HepG2 (cell line): ENCODE measurements around the gene NT5DC1. TPM values are rescaled to one million over a fixed set of nuclear protein-coding genes. Genes with fewer than 3 reads are reported as not detected.

ENCODE experiments used
- ATAC-seq: fragments of 200-7000 bp; cut with Tn5 transposase; 3 replicates; pipeline ENCODE4 v1.9.1; 2020; ENCODE audit warnings: mild to moderate bottlenecking, moderate library complexity
- BruUV-seq: library from RNA; stranded (reverse); fragments of 400-500 nt; replicated peaks from 2 replicates; lab custom pipeline; 2021; lab: Mats Ljungman, UMichigan
- CTCF ChIA-PET: fragments of 300-600 bp; formaldehyde crosslinking; extraction: SDS; loops from one replicate; lab custom pipeline; 2021; ENCODE audit warnings: low total read pairs, inconsistent platforms, low intra/inter-chr PET ratio; lab: Yijun Ruan, JAX
- POLR2A ChIA-PET: fragments of 350-600 bp; sonication (Branson Sonifier 250); formaldehyde crosslinking; loops from one replicate; lab custom pipeline; 2020; ENCODE audit warnings: antibody characterized with exemption, inconsistent platforms; lab: Yijun Ruan, JAX
- DNase-seq: peaks from one replicate; pipeline ENCODE4 v3.0.0-alpha.2; 2015; ENCODE audit warnings: low spot score
- FAIRE-seq: peaks from 3 replicates; lab custom pipeline; 2011; peaks lifted over from hg19 to GRCh38; lab: Jason Lieb, UNC
- H2AFZ ChIP-seq: one replicate; pipeline ENCODE4 v1.6.1; 2011; ENCODE audit warnings: low read length, inconsistent platforms
- H3K27ac ChIP-seq: fragments of 300-600 bp; 3 replicates; pipeline ENCODE4 v1.8.0; 2011; ENCODE audit warnings: mixed run types, mild to moderate bottlenecking, mixed read lengths, low read length, inconsistent platforms; ENCODE audit not compliant: insufficient read depth; ENCODE audit errors: extremely low read length
- H3K27me3 ChIP-seq, 2 experiments: fragments of 200-600 bp in 1 of 2; 2 replicates in 1 of 2; 3 replicates in 1 of 2; pipeline versions ENCODE4 v1.6.0 to v1.8.0; 2011; ENCODE audit warnings: low read length in 2 of 2, mild to moderate bottlenecking in 2 of 2, moderate library complexity in 2 of 2, inconsistent platforms in 1 of 2; ENCODE audit not compliant: insufficient read depth in 2 of 2, control insufficient read depth in 1 of 2
- H3K36me3 ChIP-seq, 2 experiments: fragments of 200-600 bp in 1 of 2; replicated peaks in 1 of 2; 2 replicates in 1 of 2; 3 replicates in 1 of 2; pipeline versions ENCODE4 v1.5.1 to v1.8.0; 2011; ENCODE audit warnings: low read length in 2 of 2, inconsistent platforms in 1 of 2; ENCODE audit not compliant: insufficient read depth in 2 of 2, control insufficient read depth in 1 of 2
- H3K4me1 ChIP-seq: 2 replicates; pipeline ENCODE4 v1.5.1; 2012; ENCODE audit warnings: low read length, inconsistent platforms; ENCODE audit not compliant: insufficient read depth
- H3K4me2 ChIP-seq: 2 replicates; pipeline ENCODE4 v1.6.0; 2011; ENCODE audit warnings: low read depth, low read length, inconsistent platforms
- H3K4me3 ChIP-seq, 3 experiments: fragments of 200-600 bp in 1 of 3; sonication (generic), shearing (Covaris generic) in 1 of 3; replicated peaks in 1 of 3; 2 replicates each; pipeline ENCODE4 v1.5.1; 2011 to 2016; ENCODE audit warnings: low read length in 3 of 3, inconsistent platforms in 2 of 3, low read depth in 2 of 3, mild to moderate bottlenecking in 2 of 3, control low read depth in 1 of 3, mixed read lengths in 1 of 3; ENCODE audit not compliant: insufficient read depth in 1 of 3
- H3K79me2 ChIP-seq: one replicate; pipeline ENCODE4 v1.6.1; 2011; ENCODE audit warnings: low read length, inconsistent platforms; ENCODE audit not compliant: insufficient read depth
- H3K9ac ChIP-seq: 2 replicates; pipeline ENCODE4 v1.6.0; 2011; ENCODE audit warnings: mild to moderate bottlenecking, low read depth, low read length, inconsistent platforms; ENCODE audit not compliant: insufficient read depth
- H3K9me3 ChIP-seq: 2 replicates; pipeline ENCODE4 v1.5.1; 2012; ENCODE audit warnings: mild to moderate bottlenecking, low read length
- H4K20me1 ChIP-seq: 2 replicates; pipeline ENCODE4 v1.6.0; 2011; ENCODE audit warnings: inconsistent platforms, mild to moderate bottlenecking, low read length, moderate library complexity; ENCODE audit not compliant: insufficient read depth
- GABPB1 ChIP-seq: IDR thresholded peaks from 2 replicates; pipeline ENCODE4 v1.6.1; 2016; ENCODE audit warnings: mild to moderate bottlenecking, missing genetic modification reagents, moderate library complexity, missing compliant biosample characterization
- HCFC1 ChIP-seq: fragments of 150-350 bp; IDR thresholded peaks from 2 replicates; pipeline ENCODE4 v1.6.1; 2014; ENCODE audit warnings: low read depth, low read length
- HNRNPL ChIP-seq: fragments of 200-400 bp; formaldehyde crosslinking; IDR thresholded peaks from 2 replicates; pipeline ENCODE4 v1.6.1; 2017; ENCODE audit warnings: mild to moderate bottlenecking, low read depth, low read length
- KIAA2018 ChIP-seq: sonication (generic); formaldehyde crosslinking; IDR thresholded peaks from 2 replicates; pipeline ENCODE4 v1.5.0; 2020; ENCODE audit warnings: mild to moderate bottlenecking, missing genetic modification reagents, borderline replicate concordance
- SMARCC2 ChIP-seq: fragments of 450-650 bp; IDR thresholded peaks from 2 replicates; pipeline ENCODE4 v1.6.1; 2017; ENCODE audit warnings: antibody characterized with exemption, mild to moderate bottlenecking
- SOX5 ChIP-seq: IDR thresholded peaks from 2 replicates; pipeline ENCODE4 v1.6.1; 2016; ENCODE audit warnings: borderline replicate concordance
- TCF12 ChIP-seq, 2 experiments: fragments of 450-650 bp in 1 of 2; sonication (generic) in 1 of 2; formaldehyde crosslinking in 1 of 2; IDR thresholded peaks; 2 replicates each; pipeline versions ENCODE4 v1.6.1 to v1.8.0; 2017 to 2022; ENCODE audit warnings: antibody characterized with exemption in 1 of 2, mild to moderate bottlenecking in 1 of 2, missing genetic modification reagents in 1 of 2, moderate library complexity in 1 of 2
- TRIM24 ChIP-seq: sonication (generic); formaldehyde crosslinking; IDR thresholded peaks from 2 replicates; pipeline ENCODE4 v1.8.0; 2022; ENCODE audit warnings: mild to moderate bottlenecking, missing genetic modification reagents
- ZNF343 ChIP-seq: sonication (generic); formaldehyde crosslinking; IDR thresholded peaks from 2 replicates; pipeline ENCODE4 v1.4.0; 2020; ENCODE audit warnings: mild to moderate bottlenecking, missing genetic modification reagents
- ZNF543 ChIP-seq: sonication (generic); formaldehyde crosslinking; IDR thresholded peaks from 2 replicates; pipeline ENCODE4 v1.4.0; 2020; ENCODE audit warnings: mild to moderate bottlenecking, missing genetic modification reagents
- ZNF747 ChIP-seq: sonication (generic); formaldehyde crosslinking; IDR thresholded peaks from 2 replicates; pipeline ENCODE4 v1.8.1; 2023; ENCODE audit warnings: missing genetic modification reagents, mild to moderate bottlenecking, borderline replicate concordance
- ZNF83 ChIP-seq: sonication (generic); formaldehyde crosslinking; IDR thresholded peaks from 2 replicates; pipeline ENCODE4 v1.4.0; 2020; ENCODE audit warnings: missing genetic modification reagents, mild to moderate bottlenecking, borderline replicate concordance
- WGBS: methylation state at CpG from one replicate; pipeline ENCODE4 v1.1.6; 2017; ENCODE audit warnings: low lambda C conversion rate; 5-methylcytosine and 5-hydroxymethylcytosine counted together
- in situ Hi-C: cut with HindIII; loops from 2 replicates; pipeline ENCODE4 v1.10.0; 2017; ENCODE audit warnings: low pct_unique_long_range_greater_than_20kb; ENCODE audit not compliant: extremely low pct_ligation_motif_present
- intact Hi-C: fragments of 100-400 bp; cut with micrococcal nuclease; formaldehyde crosslinking; loops from one replicate; pipeline ENCODE4 v1.10.0; 2022; ENCODE audit not compliant: unreplicated experiment
- polyA plus RNA-seq, 8 experiments: library from polyadenylated mRNA; depleted of rRNA in 3 of 8; stranded (reverse) in 7 of 8; unstranded in 1 of 8; fragments of >200 nt; fragmentation: Illumina TruSeq in 4 of 8; extraction: Trizol in 4 of 8; gene quantifications; 2 replicates each; pipeline versions ENCODE4 v1.2.1 to v1.2.3, GENCODE V29; 2011 to 2016; ENCODE audit warnings: low read depth in 4 of 8, missing spikeins in 1 of 8, mixed read lengths in 1 of 8; ENCODE audit not compliant: insufficient read depth in 1 of 8
- total RNA-seq, 5 experiments: library from RNA; depleted of rRNA; stranded (reverse); fragments of >200 nt; fragmentation: Illumina TruSeq; extraction: Trizol; gene quantifications; 2 replicates each; pipeline ENCODE4 v1.2.3, GENCODE V29; 2016; ENCODE audit warnings: low read depth in 1 of 5

Gene NT5DC1
- total and polyA plus RNA-seq, 2 of the 13 experiments (the other 11 are each of a cell fraction or from before 2014, with no cell fraction given): 27.0 to 56.1 TPM

GRCh38 chr6:116298273-116298672 is 197.6 kb downstream of the NT5DC1 start:
- TF ChIP-seq ZNF543 (CRISPR knock-in tag) (peak; percentile 90), ZNF747 (no peak), HCFC1 (no peak)
- 58% methylated on average over 3 of the region's 3 CpGs for WGBS
- H3K9me3 ChIP-seq: peaks cover 8% of the 10 kb centered on the region
- H3K79me2 ChIP-seq: no peaks in the 10 kb centered on the region
- no peak for ATAC-seq
- H3K4me3 ChIP-seq: no peak overlapping the region
- no peak overlapping the region for H3K4me2 ChIP-seq
- H3K27me3 ChIP-seq: no peaks in the 10 kb centered on the region
- no peak overlapping the region for H3K9ac ChIP-seq
- no TSS peak for BruUV-seq
- no peak for FAIRE-seq
- H3K36me3 ChIP-seq: no peaks in the 10 kb centered on the region
- no peak for DNase-seq
- H3K27ac ChIP-seq: no peak overlapping the region
- intact Hi-C loops (no loop called here), in situ Hi-C loops (loop anchor here (25.0 kb wide), 1 partner anchor 364 kb away; the partner anchor contains the start of gene ZUP1)
- H2AFZ ChIP-seq: no peak overlapping the region
- no peaks in the 10 kb centered on the region for H3K4me1 ChIP-seq
- ChIA-PET CTCF (no interaction called here), POLR2A (no interaction called here)
- no peaks in the 10 kb centered on the region for H4K20me1 ChIP-seq

- POLR2A ChIA-PET: no interaction called here
- Histone ChIP-seq H3K79me2 (no peaks in the 10 kb centered on the region), H3K4me1 (no peaks in the 10 kb centered on the region), H3K9ac (no peak overlapping the region), H4K20me1 (no peaks in the 10 kb centered on the region), H3K9me3 (peaks cover 8% of the 10 kb centered on the region), H3K4me2 (no peak overlapping the region), H3K27me3 (no peaks in the 10 kb centered on the region), H2AFZ (no peak overlapping the region), H3K4me3 (no peak overlapping the region), H3K27ac (no peak overlapping the region), H3K36me3 (no peaks in the 10 kb centered on the region)
- FAIRE-seq (no peak), ATAC-seq (no peak), DNase-seq (no peak)
- no TSS peak for BruUV-seq
- intact Hi-C loops (no loop called here), in situ Hi-C loops (loop anchor here (25.0 kb wide), 1 partner anchor 363 kb away; the partner anchor contains the start of gene ZUP1)
- CTCF ChIA-PET: no interaction called here
- TF ChIP-seq SMARCC2 (no peak), ZNF343 (no peak), TRIM24 (CRISPR knock-in tag) (no peak), HNRNPL (no peak), GABPB1 (CRISPR knock-in tag) (no peak), TCF12 (IDR thresholded peaks at IDR 0.05) (no peak), TCF12 (CRISPR knock-in tag; IDR thresholded peaks at IDR 0.05) (no peak), KIAA2018 (CRISPR knock-in tag) (no peak), ZNF83 (CRISPR knock-in tag) (no peak), SOX5 (CRISPR knock-in tag) (no peak)
Observed at GRCh38 chr6:116298973-116299372, 198.3 kb downstream of the NT5DC1 start.
